NCI-H187 (cell line): ENCODE measurements around the gene INAFM2.

ENCODE experiments used
- DNase-seq, 2 experiments: peaks; one replicate each; lab custom pipeline; 2025; lab: John Stamatoyannopoulos, UW

Gene INAFM2

DNA sequence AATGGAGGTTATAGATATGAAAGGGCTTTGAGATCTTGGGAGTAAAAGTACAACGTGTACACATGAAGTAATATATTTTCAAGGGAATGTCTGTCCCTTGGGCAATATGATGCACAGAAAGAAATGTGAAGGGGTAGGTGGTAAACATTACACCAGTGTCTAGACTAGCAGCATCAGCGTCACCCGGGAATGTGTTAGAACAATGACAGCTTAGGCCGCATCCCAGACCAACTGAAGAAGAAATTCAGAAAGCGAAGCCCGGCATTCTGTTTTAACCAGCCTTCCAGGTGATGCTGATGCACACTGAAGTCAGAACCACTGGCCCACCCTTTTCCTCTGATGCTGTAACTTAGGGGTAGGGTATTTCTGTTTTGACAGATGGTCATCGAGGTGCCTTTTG lies 6.3 kb downstream of the INAFM2 start:
- DNase-seq = no peak

DNA sequence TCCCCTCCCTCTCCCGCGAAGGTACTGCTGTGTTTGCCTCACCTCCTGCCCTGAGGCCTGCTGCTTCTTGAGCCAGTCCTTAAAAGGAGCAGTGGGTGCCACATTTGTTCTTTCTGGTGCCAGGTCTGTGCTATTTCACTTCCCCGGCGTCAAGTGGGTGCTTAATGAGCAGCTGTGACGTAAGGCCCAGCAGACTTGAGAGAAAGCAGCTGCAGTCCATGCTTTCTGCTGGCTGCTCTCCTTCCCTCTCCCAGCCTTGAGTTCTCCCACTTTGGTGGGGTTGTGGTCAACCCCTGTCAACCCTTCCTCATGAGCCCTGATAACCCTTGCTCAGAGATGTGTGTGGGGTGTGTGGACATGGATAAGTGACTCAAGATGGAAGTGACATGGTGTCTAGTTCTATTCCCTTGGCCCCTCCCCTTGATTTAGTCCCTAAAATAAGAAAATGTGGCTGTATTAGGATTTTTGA lies 6.9 kb downstream of the INAFM2 start:
- no peak for DNase-seq

DNA sequence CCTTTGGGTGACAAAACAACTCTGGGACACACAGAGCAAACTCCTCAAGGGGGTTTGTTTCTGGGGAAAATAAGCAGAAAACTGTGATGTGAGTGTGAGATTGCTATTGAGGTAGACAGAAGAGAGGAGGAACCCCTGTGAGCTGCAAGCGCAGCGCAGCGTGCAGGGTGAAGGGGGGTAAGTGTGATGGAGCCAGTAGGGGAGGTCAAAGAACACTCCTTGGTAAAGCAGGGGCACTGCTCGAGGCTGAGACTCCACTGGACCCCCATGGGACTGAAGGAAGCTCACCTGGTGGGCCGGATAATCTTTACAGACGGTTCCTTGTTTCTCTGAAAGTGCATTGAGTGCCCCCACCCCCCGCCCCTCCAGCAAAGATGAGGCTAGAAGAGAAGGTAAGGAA lies 7.5 kb downstream of the INAFM2 start:
- DNase-seq = no peak

DNA sequence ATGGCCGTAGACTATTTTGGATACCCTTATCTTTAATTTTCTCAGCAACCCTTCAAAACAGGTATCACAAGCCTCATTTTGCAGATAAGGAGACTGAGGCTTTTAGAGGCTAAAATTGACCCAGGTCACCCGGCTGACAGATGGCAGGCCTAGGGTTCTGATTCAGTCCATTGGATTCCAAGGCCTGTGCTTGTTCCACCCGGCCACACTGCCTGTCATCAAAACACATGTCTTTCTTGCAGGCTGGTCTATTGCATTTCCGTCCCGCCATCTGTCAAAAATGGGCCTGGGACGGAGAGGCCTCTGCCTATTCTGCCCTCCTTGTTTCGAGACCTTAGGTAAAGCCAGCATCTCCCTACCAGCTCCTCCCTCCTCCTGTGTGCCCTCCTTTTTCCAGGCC lies 8.1 kb downstream of the INAFM2 start:
- no peak for DNase-seq

DNA sequence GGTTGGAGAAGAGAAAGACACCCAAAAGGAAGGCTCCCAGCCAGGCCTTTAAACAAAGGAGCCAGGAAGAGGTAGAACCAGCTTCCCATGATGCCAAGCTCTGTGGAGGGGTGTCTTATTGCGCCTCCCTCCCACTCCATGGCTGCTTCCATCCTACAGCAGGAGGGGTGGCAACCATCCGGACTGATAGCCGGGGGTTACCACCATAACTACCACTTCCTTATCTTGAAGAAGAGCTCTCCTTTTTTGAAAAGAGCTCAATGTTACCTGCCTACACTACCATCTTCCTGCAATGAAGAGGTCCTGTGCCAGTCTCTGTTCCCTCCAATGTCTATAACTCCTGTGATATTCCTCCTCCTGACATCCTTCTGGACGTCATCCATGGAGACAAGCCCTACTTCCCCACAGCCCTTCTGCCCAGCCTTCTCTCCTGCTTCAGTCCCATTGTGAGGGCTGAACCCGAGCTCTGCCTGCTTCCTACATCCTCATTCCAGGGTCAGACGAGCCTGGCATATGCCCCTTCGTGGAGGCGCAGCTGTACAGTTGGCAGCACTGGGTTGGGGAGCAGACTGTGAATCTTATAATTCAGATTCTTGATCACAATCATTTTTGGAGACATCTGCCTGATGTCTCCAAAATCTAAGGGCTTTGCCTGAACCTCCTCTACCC lies 8.8 kb downstream of the INAFM2 start:
- DNase-seq = no peak

DNA sequence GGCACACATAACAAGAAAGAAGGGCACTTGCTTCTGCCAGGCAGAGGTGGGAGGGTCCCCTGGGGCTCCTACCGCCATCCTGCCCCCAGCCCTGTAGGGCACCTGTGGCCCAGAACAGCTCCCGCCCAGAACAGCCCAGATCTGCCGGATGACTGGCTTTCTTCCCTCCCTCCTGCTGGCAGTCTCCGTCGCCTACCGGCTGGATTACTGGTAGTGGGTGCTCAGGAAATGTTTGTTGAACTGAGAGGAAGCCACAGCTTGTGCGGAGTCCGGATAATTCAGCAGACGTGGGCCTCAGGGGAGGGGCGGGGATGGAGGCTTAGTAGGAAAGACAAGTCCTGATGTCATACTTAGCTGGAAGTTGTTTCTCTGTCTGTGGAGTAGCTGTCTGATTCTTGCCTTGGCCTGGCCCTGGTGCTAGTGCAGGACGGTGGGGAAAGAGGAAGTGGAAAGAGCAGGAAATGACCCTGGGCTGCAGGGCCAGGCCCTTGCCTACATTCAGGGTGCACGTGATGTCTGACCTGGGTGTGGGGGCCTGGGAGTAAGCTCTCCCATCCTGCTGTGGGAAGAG lies 10.5 kb downstream of the INAFM2 start:
- no peak for DNase-seq

DNA sequence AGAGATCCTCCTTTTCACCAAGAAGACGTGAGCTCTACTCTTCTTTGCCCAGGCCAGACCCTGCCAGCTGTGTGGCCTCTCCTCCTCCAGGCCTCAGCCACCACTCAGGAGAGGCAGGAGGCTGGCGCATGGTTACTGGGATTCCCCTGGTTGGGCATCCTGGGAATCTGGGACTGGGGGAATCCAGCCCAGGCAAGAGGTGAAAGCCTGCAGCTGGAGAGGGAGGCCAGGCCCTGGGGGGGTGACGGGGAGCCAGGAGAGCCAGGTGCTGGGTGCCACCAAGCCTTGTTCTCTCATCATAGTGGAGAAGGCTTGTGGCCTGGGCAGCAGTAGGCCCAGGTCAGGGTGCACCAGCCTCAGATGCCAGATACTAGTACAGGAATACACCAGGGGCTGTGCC lies 11.0 kb downstream of the INAFM2 start:
- DNase-seq = no peak

DNA sequence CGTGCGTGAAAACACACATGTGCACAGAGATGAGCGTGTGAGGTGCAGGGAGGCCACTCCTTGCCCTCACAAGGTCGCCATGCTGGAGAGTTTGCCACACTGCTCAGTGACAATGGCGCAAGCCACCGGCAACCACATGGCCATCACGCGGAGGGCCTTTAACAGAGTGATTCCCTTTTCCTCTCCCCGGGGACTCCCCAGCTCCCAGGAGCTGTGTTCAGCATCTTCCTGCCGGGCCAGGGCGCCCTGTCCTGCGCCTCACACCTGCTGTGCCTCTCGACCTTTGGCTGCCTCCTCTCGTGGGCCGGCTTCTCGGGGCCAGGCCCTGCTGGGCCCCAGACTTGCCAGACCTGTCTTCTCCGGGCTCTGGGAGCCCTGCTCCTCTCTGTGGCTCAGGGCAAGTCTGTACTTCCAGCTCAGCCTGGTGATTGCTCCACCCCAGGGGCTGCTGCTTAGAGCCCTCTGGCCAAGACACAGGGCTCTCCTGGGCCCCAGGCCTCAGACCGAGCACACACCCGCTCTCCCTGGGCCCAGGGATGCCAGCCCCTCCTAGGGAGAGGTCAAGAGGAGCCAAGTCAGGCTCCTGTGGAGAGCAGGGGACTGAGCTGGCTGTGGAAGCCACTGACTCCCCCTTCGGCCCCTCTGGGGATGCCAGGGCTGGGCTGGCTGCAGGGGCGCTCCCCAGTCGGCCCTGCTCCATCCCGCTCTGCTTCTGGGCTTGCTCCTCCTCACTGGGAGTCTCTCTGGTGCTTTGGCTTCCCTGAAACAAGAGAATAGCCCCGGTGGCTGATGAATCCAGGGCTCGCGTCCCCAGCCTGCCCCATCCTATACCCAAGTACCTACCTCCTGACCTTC lies 11.7 kb downstream of the INAFM2 start:
- no peak for DNase-seq

DNA sequence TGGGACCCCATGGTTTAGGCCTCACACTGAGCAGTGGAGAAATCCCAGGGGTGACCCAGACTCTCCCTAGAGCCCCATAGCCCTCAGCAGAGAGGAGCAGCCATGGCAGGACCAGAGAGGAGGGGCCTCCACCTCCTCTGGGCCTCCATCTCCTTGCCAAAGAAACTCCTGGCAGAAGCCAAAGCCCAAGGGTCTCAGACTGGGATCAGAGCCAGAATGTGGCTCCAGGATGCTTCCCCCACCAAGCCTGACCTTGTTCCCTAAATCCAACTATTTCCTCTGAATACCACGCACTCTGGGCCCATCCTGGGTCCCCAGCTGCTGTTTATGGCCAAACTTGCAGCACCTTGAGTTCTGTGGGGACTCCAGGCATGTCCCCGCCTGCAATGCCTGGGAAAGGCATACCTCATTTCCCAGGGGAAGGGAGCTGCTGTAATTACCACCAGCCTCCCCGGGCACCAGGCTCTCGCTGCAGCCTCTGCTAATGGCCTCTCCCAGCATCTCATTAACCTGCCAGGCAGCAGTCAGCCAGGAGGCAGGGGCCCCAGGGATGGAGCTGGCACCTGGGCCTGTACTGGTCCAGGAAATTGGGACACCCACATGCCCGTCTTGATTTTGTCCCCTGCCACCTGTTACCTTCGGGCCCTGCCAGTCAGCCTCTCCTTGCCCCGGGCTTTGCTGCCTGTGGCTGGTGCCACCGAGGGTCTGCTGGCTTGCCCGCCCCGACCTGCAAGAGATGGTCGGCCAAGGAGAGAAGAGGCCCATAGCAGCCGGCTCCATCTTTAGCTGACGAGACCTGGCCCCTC lies 12.6 kb downstream of the INAFM2 start:
- DNase-seq = no peak

DNA sequence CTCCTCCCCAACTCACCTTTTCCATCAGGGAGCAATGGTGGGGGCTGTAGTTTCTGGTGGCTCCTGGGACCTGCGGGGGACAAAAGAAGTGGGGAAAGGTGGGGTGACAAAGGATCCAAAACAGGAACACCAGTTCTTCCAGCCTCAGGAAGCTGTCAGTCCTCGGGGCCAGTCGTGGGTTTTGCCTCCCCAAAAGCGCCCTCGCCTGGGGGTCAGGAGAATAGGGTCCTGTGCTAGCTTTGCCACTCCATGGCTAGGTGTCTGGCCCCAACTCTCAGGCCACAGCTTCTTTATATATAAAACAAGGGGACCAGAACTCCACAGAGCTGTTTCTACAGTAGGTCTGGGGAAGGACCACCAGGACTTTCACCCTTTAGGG lies 13.2 kb downstream of the INAFM2 start:
- DNase-seq = no peak

DNA sequence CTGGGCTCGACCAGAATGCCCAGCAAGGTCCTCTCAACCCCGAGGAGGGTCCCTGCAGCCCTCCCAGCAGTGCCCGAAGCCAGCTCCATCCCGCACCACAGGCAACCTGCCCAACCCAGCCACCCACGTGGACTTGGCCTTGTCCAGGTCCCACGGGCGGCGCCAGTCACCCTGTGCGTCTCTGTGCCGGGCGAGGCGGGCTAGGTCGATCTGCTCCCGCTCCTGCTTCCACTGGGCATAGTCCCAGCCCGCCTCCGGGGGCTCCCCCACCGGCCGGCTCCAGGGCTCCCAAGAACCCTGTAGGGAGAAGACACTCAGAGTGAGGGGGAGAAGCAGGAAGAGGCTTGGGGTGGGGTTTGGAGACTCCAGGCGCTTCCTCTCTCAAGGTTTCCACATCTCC lies 14.1 kb downstream of the INAFM2 start:
- DNase-seq = no peak

DNA sequence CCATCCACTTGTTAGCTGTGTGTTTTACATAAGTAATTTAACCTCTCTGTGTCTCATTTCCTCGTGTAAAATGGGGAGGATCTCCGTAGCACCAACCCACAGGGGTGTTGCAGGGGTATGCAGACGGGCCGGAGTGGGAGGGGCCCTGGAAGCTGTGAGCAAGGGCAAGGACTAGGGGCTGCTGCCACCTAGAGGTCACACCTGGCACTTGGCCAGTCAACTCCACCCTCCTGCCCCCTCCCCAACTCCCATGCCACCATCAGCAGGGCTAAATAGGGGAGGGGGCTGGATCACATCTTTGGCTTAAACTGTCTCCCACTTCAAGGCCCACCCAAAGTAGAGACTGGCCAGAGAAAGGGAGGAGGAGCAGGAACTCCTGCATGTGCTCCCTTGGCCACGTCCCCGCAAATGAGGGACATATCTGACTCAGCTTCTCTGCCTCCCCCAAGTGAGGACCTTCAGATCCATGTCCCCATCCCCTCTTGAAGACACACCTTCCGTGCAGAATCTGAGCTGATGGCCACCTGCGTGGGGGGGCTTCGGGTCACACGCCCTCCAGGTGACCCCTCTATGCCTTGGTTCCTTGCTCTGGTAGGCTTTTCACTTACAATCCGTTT lies 14.7 kb downstream of the INAFM2 start:
- DNase-seq = peak in 1 of 2 experiments; percentile 30

DNA sequence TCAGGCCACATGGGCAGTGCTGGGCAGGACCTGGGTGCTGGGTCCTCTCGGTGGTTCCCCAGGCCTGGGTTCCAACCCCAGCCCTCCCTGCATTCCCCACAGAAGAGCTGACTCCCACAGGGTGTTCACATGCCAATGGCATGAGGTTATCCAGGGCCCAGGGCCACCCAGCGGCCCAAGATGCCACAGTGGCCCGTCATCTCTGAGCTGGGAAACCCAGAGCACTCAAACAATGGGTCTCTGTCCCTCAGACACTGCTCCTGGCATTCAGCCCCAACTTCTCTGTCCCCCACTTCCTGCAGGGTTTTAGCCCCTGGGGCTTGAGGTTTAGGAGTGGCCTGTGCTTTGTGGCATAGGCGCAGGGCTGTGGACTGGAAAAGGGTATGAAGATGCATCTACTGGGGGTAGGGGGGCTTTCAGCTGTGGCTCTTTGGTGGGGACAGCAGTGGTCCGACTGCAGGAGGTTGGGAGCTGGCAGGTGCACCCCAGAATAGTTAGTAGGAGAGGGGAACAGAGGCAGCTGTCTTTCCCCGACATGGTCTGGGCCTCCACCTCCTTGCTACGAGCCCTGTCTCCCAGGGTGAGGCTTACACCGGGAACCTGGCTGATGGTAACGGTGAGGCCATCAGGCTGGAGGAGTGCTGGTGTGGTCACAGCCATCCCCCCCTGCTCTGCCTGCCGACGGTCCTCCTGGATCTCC lies 15.6 kb downstream of the INAFM2 start:
- no peak for DNase-seq

DNA sequence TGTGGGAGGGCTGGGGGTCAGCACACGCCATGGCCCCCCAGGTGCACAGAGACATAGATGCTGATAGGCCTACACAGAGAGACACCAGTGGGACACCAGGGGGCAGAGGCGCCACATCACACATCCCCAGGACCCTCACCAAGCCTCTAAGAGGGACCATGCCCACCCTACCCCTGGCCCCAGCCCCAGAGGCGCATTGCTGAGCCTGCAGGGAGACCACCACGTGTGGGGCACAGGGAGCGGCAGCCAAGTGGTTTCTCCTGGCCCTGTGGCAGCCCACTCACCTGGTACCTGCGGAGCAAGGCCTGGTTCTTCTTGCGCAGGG lies 16.1 kb downstream of the INAFM2 start:
- DNase-seq = no peak

DNA sequence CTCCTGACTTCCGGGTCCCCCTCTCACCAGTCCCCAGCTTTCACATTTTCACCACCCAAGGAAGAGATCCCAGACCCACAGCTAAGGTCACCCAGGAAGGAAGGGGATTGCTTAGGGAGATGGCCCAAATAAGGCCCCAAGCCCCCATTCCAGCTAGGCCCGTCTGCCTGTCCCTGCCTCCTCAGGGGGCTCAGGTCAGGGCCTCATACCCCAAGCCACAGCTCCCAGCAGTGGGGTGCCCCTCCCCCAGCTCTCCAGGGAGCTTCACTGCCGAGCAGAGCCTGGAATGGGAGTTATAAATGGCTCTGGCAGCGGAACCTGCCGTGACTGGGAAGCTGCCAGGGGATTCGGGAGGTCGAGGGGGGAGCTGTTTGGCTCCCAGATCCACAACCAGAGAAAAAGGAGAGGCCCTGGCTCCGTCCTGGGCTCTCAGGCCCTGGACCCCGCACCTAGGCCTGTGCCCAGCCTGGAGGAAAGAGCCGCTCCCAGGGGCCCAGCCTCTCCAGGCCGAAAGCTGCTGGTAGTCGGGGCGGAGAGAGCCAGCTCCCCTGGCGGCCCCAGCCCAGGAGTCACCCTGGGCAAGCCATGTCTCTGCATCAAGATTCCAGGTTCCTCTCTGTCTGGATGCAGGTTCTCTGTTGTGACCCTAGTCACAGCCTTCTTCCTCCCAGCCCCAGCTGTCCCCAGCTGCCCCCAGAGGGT lies 16.7 kb downstream of the INAFM2 start:
- no peak for DNase-seq

DNA sequence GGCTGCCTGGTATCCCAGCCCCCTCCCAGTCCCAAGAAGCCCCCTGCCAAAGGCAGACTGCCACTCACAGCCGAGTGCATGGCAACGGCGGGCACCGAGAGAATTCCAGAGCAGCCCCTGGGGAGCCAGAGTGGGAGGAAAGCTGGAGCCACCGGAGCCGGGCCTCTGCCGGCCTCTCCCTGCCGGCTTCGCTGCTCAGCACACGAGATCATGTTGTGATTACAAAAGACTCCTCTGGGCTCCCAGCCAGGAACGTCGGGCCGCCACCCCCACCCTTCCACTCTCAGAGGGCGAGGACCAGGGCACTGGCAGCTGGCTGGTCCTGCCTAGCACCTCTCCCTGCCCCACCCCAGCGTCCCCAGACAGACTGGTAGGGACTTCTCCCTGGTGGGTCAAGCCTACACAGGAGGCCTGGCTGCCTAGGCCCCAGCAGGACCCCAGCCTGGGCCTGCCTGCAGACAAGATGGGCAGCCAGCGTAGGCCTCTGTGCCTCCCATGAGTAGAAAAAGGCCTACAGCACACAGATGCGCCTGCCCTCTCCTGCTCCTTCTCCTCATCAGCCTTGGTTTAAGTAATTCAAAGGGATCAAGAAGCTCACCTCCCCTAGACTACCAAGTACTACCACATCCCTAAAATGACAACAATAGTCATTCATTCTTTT lies 17.4 kb downstream of the INAFM2 start, which contains the start of gene CCDC9B:
TSS of gene CCDC9B (minus strand) at position 200 of the 661 bp plus-strand sequence. CDS start at position 80, 120 bp downstream.
- peak; percentile 23 to 44 for DNase-seq

DNA sequence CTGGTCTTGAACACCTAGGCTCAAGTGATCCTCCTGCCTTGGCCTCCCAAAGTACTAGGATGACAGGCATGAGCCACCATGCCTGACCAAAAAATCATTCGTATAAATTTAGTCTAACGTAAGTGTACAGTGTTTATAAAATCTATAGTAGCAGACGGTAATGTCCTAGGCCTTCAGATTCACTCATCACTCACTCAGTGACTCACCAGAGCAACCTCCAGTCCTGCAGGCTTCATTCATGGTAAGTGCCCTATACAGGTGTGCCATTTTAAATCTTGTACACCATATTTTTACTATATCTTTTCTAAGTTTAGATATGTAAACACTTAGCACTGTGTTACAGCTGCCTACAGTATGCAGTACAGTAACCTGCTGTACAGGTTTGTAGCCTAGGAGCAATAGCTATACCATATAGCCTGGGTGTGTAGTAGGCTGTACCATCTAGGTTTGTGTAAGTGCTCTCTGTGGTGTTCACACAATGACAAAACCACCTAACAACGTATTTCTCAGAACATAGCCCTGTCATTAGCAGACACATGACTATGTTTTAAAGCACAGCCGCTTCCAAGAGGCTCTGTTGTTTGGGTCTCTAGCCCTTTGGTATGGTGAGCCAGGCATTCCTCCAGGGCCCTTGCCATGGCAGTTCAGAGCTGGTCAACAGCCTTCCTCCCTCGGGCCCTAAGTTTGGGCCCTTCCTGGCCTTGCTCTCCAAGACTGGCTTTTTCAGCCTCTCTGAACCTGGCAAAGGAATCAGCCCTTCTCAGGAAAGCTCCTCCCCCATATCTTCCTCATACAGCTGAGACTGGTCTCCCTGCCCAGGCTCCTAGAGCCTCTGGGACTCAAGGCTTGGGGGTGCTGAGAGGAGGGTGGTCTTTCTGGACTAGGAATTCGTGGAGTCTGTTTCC lies 19.2 kb downstream of the INAFM2 start:
- no peak for DNase-seq

DNA sequence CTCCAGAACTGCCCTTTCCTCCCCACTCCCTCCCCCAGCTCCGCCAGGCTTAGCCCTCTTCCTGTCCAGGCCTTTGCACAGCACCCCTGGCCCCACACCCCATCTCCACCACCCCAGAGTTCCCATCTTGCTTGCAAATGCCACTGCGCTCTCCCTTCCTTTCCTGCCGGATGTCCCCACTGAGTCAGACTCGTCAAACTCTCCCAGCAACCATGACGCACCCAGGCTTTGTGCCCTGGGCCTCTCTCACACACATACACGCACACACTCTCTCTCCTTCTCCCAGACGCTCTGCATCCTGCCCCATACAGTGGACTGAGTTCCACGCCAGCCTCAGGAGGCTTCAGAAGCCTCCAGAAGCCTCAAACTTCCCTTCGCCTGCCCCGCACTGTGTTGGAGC lies 20.0 kb downstream of the INAFM2 start:
- DNase-seq = no peak

DNA sequence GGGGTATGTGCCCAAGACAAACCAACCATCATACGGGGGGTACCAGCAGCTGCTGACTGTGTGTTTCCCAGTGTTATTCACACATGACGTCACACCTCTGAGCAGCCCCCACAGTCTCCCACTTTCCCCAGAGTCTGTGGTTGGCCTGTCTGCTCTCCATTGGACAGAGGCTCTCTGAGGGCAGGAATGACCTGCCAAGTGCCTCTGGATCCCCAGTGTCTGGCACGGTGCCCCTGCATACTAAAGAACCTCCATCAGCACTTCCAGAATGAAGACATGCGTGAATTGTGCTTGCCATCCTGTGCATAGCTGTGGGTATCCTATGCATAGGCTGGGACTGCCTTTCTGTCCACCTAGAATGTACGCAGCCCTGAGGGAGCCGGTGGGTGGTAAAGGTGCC lies 20.7 kb downstream of the INAFM2 start:
- DNase-seq = no peak
